HEK293 (cell line): Measurements from ENCODE around the gene PRMT5.

Source experiments
- CTCF ChIA-PET: fragments of 350-600 bp; formaldehyde crosslinking; extraction: SDS; loops from one replicate; lab custom pipeline; 2021; ENCODE audit warnings: antibody characterized with exemption; lab: Yijun Ruan, JAX
- POLR2A ChIA-PET: fragments of 300-600 bp; formaldehyde crosslinking; extraction: SDS; loops from one replicate; lab custom pipeline; 2020; ENCODE audit warnings: antibody characterized with exemption, inconsistent platforms; lab: Yijun Ruan, JAX
- H3K27ac ChIP-seq: fragments of 200-500 bp; sonication (Bioruptor generic); 2 replicates; pipeline ENCODE4 v1.5.1; 2014; ENCODE audit warnings: low read depth, low read length, control low read depth, inconsistent platforms; ENCODE audit errors: extremely low read depth
- H3K36me3 ChIP-seq, 2 experiments: fragments of 200-500 bp in 1 of 2; sonication (Bioruptor generic) in 1 of 2; 1 replicate in 1 of 2; 2 replicates in 1 of 2; pipeline ENCODE4 v1.5.1; 2014 to 2017; ENCODE audit warnings: inconsistent platforms in 2 of 2, low read length in 2 of 2; ENCODE audit not compliant: control insufficient read depth in 2 of 2, insufficient read depth in 1 of 2
- H3K4me1 ChIP-seq: fragments of 200-500 bp; sonication (Bioruptor generic); 2 replicates; pipeline ENCODE4 v1.5.1; 2014; ENCODE audit warnings: mild to moderate bottlenecking, low read length, inconsistent platforms; ENCODE audit not compliant: control insufficient read depth, insufficient read depth
- H3K4me3 ChIP-seq: 2 replicates; pipeline ENCODE4 v1.5.1; 2011; ENCODE audit warnings: low read depth, mild to moderate bottlenecking, control low read depth, low read length, moderate library complexity
- H3K9me3 ChIP-seq: fragments of 200-500 bp; sonication (Bioruptor generic); 2 replicates; pipeline ENCODE4 v1.5.1; 2014; ENCODE audit warnings: low read depth, low read length, inconsistent platforms; ENCODE audit not compliant: control insufficient read depth, insufficient read depth
- GLIS1 ChIP-seq: fragments of 450-650 bp; formaldehyde crosslinking; IDR thresholded peaks from 2 replicates; pipeline ENCODE4 v1.5.1; 2016; ENCODE audit warnings: missing biosample characterization, missing genetic modification characterization
- MZF1 ChIP-seq: fragments of 450-650 bp; formaldehyde crosslinking; IDR thresholded peaks from 2 replicates; pipeline ENCODE4 v1.5.1; 2017; ENCODE audit warnings: missing biosample characterization, missing genetic modification characterization, borderline replicate concordance
- RBAK ChIP-seq: fragments of 450-650 bp; formaldehyde crosslinking; IDR thresholded peaks from 2 replicates; pipeline ENCODE4 v1.5.1; 2016; ENCODE audit warnings: missing biosample characterization, missing genetic modification characterization
- ZBTB20 ChIP-seq: fragments of 450-650 bp; formaldehyde crosslinking; IDR thresholded peaks from 2 replicates; pipeline ENCODE4 v1.5.1; 2016; ENCODE audit warnings: missing biosample characterization, missing genetic modification characterization
- ZBTB21 ChIP-seq: fragments of 450-650 bp; formaldehyde crosslinking; IDR thresholded peaks from 2 replicates; pipeline ENCODE4 v1.5.1; 2017; ENCODE audit warnings: missing biosample characterization, missing genetic modification characterization
- ZNF169 ChIP-seq: fragments of 450-650 bp; formaldehyde crosslinking; IDR thresholded peaks from 2 replicates; pipeline ENCODE4 v1.5.1; 2016; ENCODE audit warnings: missing biosample characterization, missing genetic modification characterization
- ZNF174 ChIP-seq: fragments of 450-650 bp; formaldehyde crosslinking; IDR thresholded peaks from 2 replicates; pipeline ENCODE4 v1.5.0; 2017; ENCODE audit warnings: missing biosample characterization, mild to moderate bottlenecking, missing genetic modification characterization
- ZNF37A ChIP-seq: fragments of 450-650 bp; IDR thresholded peaks from 2 replicates; pipeline ENCODE4 v1.5.1; 2018; ENCODE audit warnings: missing biosample characterization, missing genetic modification characterization
- ZNF488 ChIP-seq: fragments of 450-650 bp; formaldehyde crosslinking; IDR thresholded peaks from 2 replicates; pipeline ENCODE4 v1.5.1; 2016; ENCODE audit warnings: missing biosample characterization, missing genetic modification characterization
- ZNF664 ChIP-seq: fragments of 450-650 bp; formaldehyde crosslinking; IDR thresholded peaks from 2 replicates; pipeline ENCODE4 v1.5.1; 2016; ENCODE audit warnings: missing biosample characterization, missing genetic modification characterization
- ZNF776 ChIP-seq: fragments of 450-650 bp; formaldehyde crosslinking; IDR thresholded peaks from 2 replicates; pipeline ENCODE4 v1.5.0; 2017; ENCODE audit warnings: missing biosample characterization, missing genetic modification characterization, borderline replicate concordance
- TF ChIP-seq, protein P1 (sequence below): fragments of 450-650 bp; formaldehyde crosslinking; IDR thresholded peaks from 2 replicates; pipeline ENCODE4 v1.5.1; 2017; ENCODE audit warnings: missing biosample characterization, missing genetic modification characterization
- TF ChIP-seq, protein P2 (sequence below): fragments of 450-650 bp; formaldehyde crosslinking; IDR thresholded peaks from 2 replicates; pipeline ENCODE4 v1.5.1; 2017; ENCODE audit warnings: missing biosample characterization, missing genetic modification characterization
- TF ChIP-seq, protein P3 (sequence below): fragments of 450-650 bp; formaldehyde crosslinking; IDR thresholded peaks from 2 replicates; pipeline ENCODE4 v1.5.1; 2017; ENCODE audit warnings: missing biosample characterization, missing genetic modification characterization
- TF ChIP-seq, protein P4 (sequence below): fragments of 450-650 bp; formaldehyde crosslinking; conservative IDR thresholded peaks from 2 replicates; pipeline ENCODE4 v1.5.1; 2016; ENCODE audit warnings: low read depth, missing biosample characterization, missing genetic modification characterization
- TF ChIP-seq, protein P5 (sequence below): fragments of 450-650 bp; formaldehyde crosslinking; IDR thresholded peaks from 2 replicates; pipeline ENCODE4 v1.5.1; 2017; ENCODE audit warnings: missing biosample characterization, missing genetic modification characterization
- TF ChIP-seq, protein P6 (sequence below): fragments of 450-650 bp; formaldehyde crosslinking; IDR thresholded peaks from 2 replicates; pipeline ENCODE4 v1.5.1; 2016; ENCODE audit warnings: missing biosample characterization, missing genetic modification characterization

The PRMT5 gene

DNA sequence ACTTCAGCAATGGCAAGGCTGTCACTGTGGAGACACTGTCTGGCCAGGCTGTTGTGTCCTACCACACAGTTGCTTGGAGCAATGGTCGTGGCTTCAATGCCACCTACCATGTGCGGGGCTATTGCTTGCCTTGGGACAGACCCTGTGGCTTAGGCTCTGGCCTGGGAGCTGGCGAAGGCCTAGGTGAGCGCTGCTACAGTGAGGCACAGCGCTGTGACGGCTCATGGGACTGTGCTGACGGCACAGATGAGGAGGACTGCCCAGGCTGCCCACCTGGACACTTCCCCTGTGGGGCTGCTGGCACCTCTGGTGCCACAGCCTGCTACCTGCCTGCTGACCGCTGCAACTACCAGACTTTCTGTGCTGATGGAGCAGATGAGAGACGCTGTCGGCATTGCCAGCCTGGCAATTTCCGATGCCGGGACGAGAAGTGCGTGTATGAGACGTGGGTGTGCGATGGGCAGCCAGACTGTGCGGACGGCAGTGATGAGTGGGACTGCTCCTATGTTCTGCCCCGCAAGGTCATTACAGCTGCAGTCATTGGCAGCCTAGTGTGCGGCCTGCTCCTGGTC, 53.3 kb downstream of the PRMT5 start:
- Histone ChIP-seq H3K4me3 (no peak overlapping the region), H3K27ac (no peak overlapping the region), H3K4me1 (peaks cover 4% of the 10 kb centered on the region; the same call in 1 of the 2 replicates), H3K9me3 (no peaks in the 10 kb centered on the region), H3K36me3 (peaks cover 0 to 57% of the 10 kb centered on the region in 2 experiments; a peak in 2 of 3 replicates)
- TF ChIP-seq ZBTB21 (tag by site-specific recombination) (no peak), ZNF37A (no peak), ZNF174 (no peak), ZNF776 (tag by site-specific recombination) (no peak), GLIS1 (tag by site-specific recombination) (no peak), ZBTB20 (no peak), ZNF169 (tag by site-specific recombination) (no peak), RBAK (no peak), ZNF488 (tag by site-specific recombination) (no peak), MZF1 (tag by site-specific recombination) (no peak), ZNF664 (tag by site-specific recombination) (no peak)
- TF ChIP-seq, protein P1, sequence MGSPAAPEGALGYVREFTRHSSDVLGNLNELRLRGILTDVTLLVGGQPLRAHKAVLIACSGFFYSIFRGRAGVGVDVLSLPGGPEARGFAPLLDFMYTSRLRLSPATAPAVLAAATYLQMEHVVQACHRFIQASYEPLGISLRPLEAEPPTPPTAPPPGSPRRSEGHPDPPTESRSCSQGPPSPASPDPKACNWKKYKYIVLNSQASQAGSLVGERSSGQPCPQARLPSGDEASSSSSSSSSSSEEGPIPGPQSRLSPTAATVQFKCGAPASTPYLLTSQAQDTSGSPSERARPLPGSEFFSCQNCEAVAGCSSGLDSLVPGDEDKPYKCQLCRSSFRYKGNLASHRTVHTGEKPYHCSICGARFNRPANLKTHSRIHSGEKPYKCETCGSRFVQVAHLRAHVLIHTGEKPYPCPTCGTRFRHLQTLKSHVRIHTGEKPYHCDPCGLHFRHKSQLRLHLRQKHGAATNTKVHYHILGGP (tag by site-specific recombination), result no peak
- TF ChIP-seq, protein P2, sequence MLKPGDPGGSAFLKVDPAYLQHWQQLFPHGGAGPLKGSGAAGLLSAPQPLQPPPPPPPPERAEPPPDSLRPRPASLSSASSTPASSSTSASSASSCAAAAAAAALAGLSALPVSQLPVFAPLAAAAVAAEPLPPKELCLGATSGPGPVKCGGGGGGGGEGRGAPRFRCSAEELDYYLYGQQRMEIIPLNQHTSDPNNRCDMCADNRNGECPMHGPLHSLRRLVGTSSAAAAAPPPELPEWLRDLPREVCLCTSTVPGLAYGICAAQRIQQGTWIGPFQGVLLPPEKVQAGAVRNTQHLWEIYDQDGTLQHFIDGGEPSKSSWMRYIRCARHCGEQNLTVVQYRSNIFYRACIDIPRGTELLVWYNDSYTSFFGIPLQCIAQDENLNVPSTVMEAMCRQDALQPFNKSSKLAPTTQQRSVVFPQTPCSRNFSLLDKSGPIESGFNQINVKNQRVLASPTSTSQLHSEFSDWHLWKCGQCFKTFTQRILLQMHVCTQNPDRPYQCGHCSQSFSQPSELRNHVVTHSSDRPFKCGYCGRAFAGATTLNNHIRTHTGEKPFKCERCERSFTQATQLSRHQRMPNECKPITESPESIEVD (tag by site-specific recombination), result no peak
- TF ChIP-seq, protein P3, sequence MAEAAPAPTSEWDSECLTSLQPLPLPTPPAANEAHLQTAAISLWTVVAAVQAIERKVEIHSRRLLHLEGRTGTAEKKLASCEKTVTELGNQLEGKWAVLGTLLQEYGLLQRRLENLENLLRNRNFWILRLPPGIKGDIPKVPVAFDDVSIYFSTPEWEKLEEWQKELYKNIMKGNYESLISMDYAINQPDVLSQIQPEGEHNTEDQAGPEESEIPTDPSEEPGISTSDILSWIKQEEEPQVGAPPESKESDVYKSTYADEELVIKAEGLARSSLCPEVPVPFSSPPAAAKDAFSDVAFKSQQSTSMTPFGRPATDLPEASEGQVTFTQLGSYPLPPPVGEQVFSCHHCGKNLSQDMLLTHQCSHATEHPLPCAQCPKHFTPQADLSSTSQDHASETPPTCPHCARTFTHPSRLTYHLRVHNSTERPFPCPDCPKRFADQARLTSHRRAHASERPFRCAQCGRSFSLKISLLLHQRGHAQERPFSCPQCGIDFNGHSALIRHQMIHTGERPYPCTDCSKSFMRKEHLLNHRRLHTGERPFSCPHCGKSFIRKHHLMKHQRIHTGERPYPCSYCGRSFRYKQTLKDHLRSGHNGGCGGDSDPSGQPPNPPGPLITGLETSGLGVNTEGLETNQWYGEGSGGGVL (tag by site-specific recombination), result no peak
- TF ChIP-seq, protein P4, sequence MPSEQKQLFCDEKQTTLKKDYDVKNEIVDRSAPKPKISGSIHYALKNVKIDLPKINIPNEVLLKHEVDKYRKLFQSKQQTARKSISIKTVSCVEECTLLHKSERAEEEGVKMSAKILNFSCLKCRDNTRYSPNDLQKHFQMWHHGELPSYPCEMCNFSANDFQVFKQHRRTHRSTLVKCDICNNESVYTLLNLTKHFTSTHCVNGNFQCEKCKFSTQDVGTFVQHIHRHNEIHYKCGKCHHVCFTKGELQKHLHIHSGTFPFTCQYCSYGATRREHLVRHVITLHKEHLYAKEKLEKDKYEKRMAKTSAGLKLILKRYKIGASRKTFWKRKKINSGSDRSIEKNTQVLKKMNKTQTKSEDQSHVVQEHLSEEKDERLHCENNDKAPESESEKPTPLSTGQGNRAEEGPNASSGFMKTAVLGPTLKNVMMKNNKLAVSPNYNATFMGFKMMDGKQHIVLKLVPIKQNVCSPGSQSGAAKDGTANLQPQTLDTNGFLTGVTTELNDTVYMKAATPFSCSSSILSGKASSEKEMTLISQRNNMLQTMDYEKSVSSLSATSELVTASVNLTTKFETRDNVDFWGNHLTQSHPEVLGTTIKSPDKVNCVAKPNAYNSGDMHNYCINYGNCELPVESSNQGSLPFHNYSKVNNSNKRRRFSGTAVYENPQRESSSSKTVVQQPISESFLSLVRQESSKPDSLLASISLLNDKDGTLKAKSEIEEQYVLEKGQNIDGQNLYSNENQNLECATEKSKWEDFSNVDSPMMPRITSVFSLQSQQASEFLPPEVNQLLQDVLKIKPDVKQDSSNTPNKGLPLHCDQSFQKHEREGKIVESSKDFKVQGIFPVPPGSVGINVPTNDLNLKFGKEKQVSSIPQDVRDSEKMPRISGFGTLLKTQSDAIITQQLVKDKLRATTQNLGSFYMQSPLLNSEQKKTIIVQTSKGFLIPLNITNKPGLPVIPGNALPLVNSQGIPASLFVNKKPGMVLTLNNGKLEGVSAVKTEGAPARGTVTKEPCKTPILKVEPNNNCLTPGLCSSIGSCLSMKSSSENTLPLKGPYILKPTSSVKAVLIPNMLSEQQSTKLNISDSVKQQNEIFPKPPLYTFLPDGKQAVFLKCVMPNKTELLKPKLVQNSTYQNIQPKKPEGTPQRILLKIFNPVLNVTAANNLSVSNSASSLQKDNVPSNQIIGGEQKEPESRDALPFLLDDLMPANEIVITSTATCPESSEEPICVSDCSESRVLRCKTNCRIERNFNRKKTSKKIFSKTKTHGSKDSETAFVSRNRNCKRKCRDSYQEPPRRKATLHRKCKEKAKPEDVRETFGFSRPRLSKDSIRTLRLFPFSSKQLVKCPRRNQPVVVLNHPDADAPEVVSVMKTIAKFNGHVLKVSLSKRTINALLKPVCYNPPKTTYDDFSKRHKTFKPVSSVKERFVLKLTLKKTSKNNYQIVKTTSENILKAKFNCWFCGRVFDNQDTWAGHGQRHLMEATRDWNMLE (tag by site-specific recombination), result no peak
- TF ChIP-seq, protein P5, sequence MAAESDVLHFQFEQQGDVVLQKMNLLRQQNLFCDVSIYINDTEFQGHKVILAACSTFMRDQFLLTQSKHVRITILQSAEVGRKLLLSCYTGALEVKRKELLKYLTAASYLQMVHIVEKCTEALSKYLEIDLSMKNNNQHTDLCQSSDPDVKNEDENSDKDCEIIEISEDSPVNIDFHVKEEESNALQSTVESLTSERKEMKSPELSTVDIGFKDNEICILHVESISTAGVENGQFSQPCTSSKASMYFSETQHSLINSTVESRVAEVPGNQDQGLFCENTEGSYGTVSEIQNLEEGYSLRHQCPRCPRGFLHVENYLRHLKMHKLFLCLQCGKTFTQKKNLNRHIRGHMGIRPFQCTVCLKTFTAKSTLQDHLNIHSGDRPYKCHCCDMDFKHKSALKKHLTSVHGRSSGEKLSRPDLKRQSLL (tag by site-specific recombination), result no peak
- TF ChIP-seq, protein P6, sequence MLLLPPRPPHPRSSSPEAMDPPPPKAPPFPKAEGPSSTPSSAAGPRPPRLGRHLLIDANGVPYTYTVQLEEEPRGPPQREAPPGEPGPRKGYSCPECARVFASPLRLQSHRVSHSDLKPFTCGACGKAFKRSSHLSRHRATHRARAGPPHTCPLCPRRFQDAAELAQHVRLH (tag by site-specific recombination), result no peak
- ChIA-PET CTCF (no interaction called here), POLR2A (no interaction called here)
